HAP-1 (cell line): ENCODE data around the gene SPEN.
"Not testable (repeated sequence)": the region's sequence is repeated elsewhere in the genome, so short reads cannot be mapped to it uniquely, and the experiment has no call there.

Source experiments
- DNase-seq, 2 experiments: peaks; one replicate each; pipeline ENCODE4 v3.0.0-alpha.2; 2016 to 2020; ENCODE audit warnings: low spot score in 2 of 2
- H3K27me3 ChIP-seq: fragments of 250-450 bp; sonication (Bioruptor Pico); 2 replicates; pipeline ENCODE4 v1.5.1; 2020; ENCODE audit warnings: low read depth, mild to moderate bottlenecking, moderate library complexity
- H3K36me3 ChIP-seq: fragments of 250-450 bp; sonication (Bioruptor Pico); replicated peaks from 2 replicates; pipeline ENCODE4 v1.5.1; 2020; ENCODE audit warnings: mild to moderate bottlenecking
- H3K4me1 ChIP-seq: fragments of 250-450 bp; sonication (Bioruptor Pico); 2 replicates; pipeline ENCODE4 v1.5.1; 2020; ENCODE audit warnings: mild to moderate bottlenecking
- H3K4me3 ChIP-seq: fragments of 250-450 bp; sonication (Bioruptor Pico); 2 replicates; pipeline ENCODE4 v1.5.1; 2020; ENCODE audit warnings: mild to moderate bottlenecking, moderate library complexity
- H3K9me3 ChIP-seq: fragments of 250-450 bp; sonication (Bioruptor Pico); 2 replicates; pipeline ENCODE4 v1.5.1; 2020; ENCODE audit warnings: mild to moderate bottlenecking, moderate library complexity
- in situ Hi-C: fragments of 300-500 bp; cut with MboI; formaldehyde crosslinking; loops from 3 replicates; pipeline ENCODE4 v1.14.3; 2020; ENCODE audit warnings: low sequenced_read_pairs, inconsistent platforms, mixed read lengths

SPEN gene

GRCh38 chr1:15825800-15826199 is 21.7 kb upstream of the SPEN start:
- Histone ChIP-seq H3K27me3 (no peaks in the 10 kb centered on the region), H3K4me3 (no peak overlapping the region), H3K36me3 (no peaks in the 10 kb centered on the region), H3K9me3 (no peaks in the 10 kb centered on the region), H3K4me1 (peaks cover 10% of the 10 kb centered on the region)
- in situ Hi-C loops = no loop called here
- DNase-seq = no peak

DNA sequence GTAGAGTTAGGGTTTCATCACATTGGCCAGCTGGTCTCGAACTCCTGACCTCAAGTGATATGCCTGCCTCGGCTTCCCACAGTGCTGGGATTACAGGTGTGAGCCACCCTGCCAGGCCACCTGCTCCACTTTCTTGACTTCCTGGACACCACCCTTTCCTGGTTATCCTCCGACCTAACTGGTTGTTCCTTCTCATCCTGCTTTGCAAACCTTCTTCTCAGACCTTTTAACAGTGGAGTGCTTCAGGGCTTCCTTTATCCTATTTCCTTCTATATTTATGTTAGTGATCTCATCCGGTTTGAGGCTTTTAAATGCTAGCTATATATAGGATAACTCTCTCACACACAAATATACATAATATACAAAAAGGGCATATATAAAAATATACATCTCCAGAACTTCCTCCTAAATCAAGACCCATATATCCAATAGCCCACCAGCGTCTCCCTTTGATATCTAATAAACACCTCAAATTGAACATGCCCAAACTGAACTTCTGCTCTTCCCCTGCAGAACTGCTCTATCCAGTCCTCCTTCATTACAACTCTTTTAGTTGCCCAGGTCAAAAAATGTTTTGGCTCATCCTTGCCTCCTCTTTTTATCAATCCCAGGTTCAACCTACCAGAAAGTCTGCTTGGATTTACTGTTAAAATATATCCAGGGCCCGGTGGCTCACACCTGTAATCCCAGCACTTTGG is 20.5 kb upstream of the SPEN start:
- Histone ChIP-seq H3K4me1 (peaks cover 12% of the 10 kb centered on the region), H3K9me3 (no peaks in the 10 kb centered on the region), H3K36me3 (no peaks in the 10 kb centered on the region), H3K4me3 (no peak overlapping the region), H3K27me3 (no peaks in the 10 kb centered on the region)
- in situ Hi-C loops = no loop called here
- DNase-seq = no peak

- H3K27me3 ChIP-seq, DNase-seq, H3K36me3 ChIP-seq, H3K4me3 ChIP-seq, in situ Hi-C loops, H3K9me3 ChIP-seq: not testable (repeated sequence)
- H3K4me1 ChIP-seq = peaks cover 12% of the 10 kb centered on the region
Observed at GRCh38 chr1:15827567-15827966, 19.9 kb upstream of the SPEN start.

DNA sequence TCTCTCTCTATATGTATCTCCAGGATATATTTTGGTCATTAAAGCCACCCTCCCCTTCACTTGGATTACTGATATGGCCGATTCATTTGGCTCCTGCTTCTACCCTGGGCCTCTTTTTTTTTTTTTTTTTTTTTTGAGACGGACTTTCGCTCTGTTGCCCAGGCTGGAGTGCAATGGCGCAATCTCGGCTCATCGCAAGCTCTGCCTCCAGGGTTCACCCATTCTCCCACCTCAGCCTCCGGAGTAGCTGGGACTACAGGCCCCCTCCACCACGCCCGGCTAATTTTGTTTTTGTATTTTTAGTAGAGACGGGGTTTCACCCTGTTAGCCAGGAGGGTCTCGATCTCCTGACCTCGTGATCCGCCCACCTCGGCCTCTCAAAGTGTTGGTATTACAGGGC is 18.6 kb upstream of the SPEN start:
- peaks cover 14% of the 10 kb centered on the region for H3K4me1 ChIP-seq
- in situ Hi-C loops = not testable (repeated sequence)

GRCh38 chr1:15830258-15830657 is 17.2 kb upstream of the SPEN start:
- Histone ChIP-seq H3K36me3 (no peaks in the 10 kb centered on the region), H3K4me1 (peaks cover 20% of the 10 kb centered on the region), H3K27me3 (no peaks in the 10 kb centered on the region), H3K9me3 (no peaks in the 10 kb centered on the region), H3K4me3 (no peak overlapping the region)
- DNase-seq = peak in 1 of 2 experiments; percentile 49
- in situ Hi-C loops = no loop called here

More for the DNA sequence above, 18.6 kb upstream of the SPEN start:
- not testable (repeated sequence) for H3K36me3 ChIP-seq, H3K9me3 ChIP-seq, H3K4me3 ChIP-seq, DNase-seq, H3K27me3 ChIP-seq

- H3K36me3 ChIP-seq = no peaks in the 10 kb centered on the region
- H3K4me1 ChIP-seq = peaks cover 22% of the 10 kb centered on the region
- in situ Hi-C loops = no loop called here
- no peaks in the 10 kb centered on the region for H3K9me3 ChIP-seq
- DNase-seq = no peak
- no peak overlapping the region for H3K4me3 ChIP-seq
- H3K27me3 ChIP-seq = no peaks in the 10 kb centered on the region
Observed at GRCh38 chr1:15833069-15833679, 14.3 kb upstream of the SPEN start.

- Histone ChIP-seq H3K4me1 (peaks cover 22% of the 10 kb centered on the region), H3K9me3 (no peaks in the 10 kb centered on the region), H3K4me3 (peak overlapping the region; percentile 59), H3K27me3 (no peaks in the 10 kb centered on the region), H3K36me3 (no peaks in the 10 kb centered on the region)
- DNase-seq = peak in 1 of 2 experiments; percentile 89
- in situ Hi-C loops = no loop called here
Observed at GRCh38 chr1:15833842-15834405, 13.6 kb upstream of the SPEN start.

DNA sequence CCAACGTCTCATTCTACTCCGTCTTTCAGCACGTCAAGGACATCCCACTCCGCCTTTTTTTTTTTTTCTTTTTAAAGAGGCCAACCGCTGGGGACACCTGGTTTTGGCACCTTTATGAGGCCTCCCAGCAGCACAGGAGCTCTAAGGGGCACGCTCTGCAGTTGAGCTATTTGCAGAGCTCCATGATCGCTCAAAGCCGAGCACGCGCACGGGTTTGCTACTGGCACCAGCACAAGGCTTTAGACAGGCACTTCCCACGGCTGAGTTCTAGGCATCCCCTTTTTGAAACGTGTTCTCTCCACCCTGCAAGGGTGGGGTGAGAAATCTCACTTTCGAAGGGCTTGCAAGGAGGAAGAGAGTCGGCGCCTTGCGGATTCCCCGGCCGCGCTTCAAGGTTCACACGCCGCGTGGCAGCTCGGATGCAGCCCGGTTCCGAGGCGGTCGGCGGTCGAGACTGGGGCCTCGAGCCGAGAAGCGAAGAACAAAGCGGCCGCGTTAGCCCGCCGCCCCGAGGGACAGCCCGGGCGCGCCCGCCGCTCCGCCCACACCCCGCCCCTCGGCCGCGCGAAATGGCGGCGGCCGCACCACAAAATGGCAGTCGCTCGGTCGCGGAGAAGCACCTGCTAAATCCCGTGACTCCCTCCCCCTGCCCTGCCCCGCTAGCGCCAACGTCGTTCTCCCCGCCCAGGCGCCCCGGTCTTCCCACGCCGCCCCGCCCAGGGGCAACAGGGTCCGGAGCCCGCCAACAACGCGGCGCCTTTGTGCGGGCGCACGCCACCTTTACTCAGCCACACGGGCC is 12.9 kb upstream of the SPEN start:
- Histone ChIP-seq H3K36me3 (no peaks in the 10 kb centered on the region), H3K4me3 (peak overlapping the region; percentile 59), H3K9me3 (no peaks in the 10 kb centered on the region), H3K4me1 (peaks cover 22% of the 10 kb centered on the region), H3K27me3 (no peaks in the 10 kb centered on the region)
- in situ Hi-C loops = no loop called here
- peak; percentile 84 to 93 for DNase-seq

GRCh38 chr1:15835205-15835740 is 12.2 kb upstream of the SPEN start:
- no peak for DNase-seq
- peaks cover 18% of the 10 kb centered on the region for H3K4me1 ChIP-seq
- in situ Hi-C loops = no loop called here
- H3K9me3 ChIP-seq = no peaks in the 10 kb centered on the region
- peak overlapping the region; percentile 59 for H3K4me3 ChIP-seq
- H3K36me3 ChIP-seq = no peaks in the 10 kb centered on the region
- no peaks in the 10 kb centered on the region for H3K27me3 ChIP-seq

DNA sequence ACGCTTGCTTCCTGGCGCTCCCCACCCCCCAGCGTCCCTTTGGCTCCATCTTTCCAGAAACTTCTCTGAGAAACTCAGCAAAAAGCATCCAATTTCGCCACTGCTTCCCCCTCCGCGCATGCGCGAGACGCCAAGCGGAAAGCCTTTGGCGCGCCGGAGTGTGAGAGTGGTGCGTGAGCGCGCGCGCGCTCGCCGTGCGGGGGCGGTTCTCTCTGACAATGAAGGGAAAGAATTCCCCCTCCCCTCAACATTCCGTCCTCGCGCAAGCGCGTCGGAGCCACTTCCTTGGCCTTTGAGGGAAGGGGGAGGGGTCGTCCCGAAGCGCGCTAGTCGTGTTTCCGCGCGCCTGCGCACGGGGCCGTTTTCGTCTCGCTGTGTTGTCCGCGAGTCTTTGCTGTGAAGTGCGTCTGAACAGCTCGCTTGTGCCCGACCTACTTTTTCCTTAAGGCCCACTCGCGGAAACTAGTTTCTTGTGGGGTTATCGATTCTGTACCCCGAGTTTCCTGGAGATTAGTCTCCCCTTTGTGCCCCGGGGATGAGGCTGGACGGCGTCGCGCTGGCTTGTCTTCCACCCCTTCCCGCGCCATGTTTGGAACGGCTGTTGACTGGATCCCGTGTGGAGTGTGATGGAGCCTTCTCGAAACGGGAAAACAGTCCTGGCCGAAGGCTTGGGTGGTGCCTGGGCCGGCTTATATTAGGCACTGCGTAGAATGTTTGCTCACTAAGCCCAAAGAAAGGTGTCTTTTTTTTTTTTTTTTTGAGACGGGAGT is 11.6 kb upstream of the SPEN start:
- Histone ChIP-seq H3K4me1 (peaks cover 11% of the 10 kb centered on the region), H3K4me3 (peak overlapping the region; percentile 59), H3K9me3 (no peaks in the 10 kb centered on the region), H3K36me3 (no peaks in the 10 kb centered on the region), H3K27me3 (no peaks in the 10 kb centered on the region)
- in situ Hi-C loops = no loop called here
- peak; percentile 97 to 99 for DNase-seq

- H3K36me3 ChIP-seq, H3K4me3 ChIP-seq, DNase-seq, H3K27me3 ChIP-seq, in situ Hi-C loops, H3K9me3 ChIP-seq: not testable (repeated sequence)
- H3K4me1 ChIP-seq = peaks cover 11% of the 10 kb centered on the region
Observed at GRCh38 chr1:15836511-15836771, 11.1 kb upstream of the SPEN start.

- Histone ChIP-seq H3K4me1 (peaks cover 11% of the 10 kb centered on the region), H3K9me3 (no peaks in the 10 kb centered on the region), H3K27me3 (no peaks in the 10 kb centered on the region), H3K36me3 (no peaks in the 10 kb centered on the region), H3K4me3 (no peak overlapping the region)
- DNase-seq = no peak
- in situ Hi-C loops = no loop called here
Observed at GRCh38 chr1:15836772-15837669, 10.5 kb upstream of the SPEN start.
